GM21737 (cell line): ENCODE results near the gene ASZ1.
"Not testable (repeated sequence)": the region's sequence is repeated elsewhere in the genome, so short reads cannot be mapped to it uniquely, and the experiment has no call there.

Experiments used
- ATAC-seq: cut with Tn5 transposase; IDR thresholded peaks from one replicate; pipeline ENCODE4 v1.9.1; 2021; ENCODE audit warnings: mild to moderate bottlenecking, moderate library complexity; ENCODE audit not compliant: unreplicated experiment

ASZ1 gene

GRCh38 chr7:117427258-117427701 lies at the start of gene ASZ1:
ASZ1 (minus strand) TSS chr7:117427493; CDS start chr7:117427460, 33 bp downstream.
- ATAC-seq: no peak

DNA sequence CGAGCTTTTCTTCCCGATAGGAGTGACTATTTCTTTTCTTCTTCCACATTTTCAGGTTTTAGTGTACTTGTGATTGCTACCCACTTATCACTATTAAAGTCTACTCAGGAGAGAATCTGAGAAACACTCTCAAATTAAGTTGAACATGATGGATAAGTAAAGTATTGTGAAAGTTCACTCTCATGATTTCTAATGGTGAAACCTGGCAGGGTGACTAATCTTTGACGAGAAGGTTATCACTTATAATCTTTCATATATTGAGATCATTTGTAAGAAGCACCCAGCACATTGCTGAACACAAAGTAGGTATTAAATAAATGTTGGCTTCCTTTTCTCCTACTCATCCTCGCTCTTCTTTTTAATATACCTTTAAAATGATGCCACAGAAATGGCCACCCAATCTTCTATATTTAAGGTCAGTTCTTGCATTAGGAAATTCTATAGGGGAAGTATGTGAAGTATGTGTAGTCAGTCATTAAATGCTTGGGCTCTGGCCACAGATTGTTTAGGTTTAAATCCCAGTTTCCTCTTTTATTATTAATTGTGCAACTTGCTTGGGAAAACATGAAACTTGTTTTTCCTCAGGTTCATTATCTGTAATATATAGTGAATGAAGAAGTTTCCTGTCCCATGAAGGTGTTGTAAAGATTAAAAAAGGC lies 49.4 kb upstream of the ASZ1 start:
- no peak for ATAC-seq

- no peak for ATAC-seq
Observed at GRCh38 chr7:117472335-117472734, 45.0 kb upstream of the ASZ1 start.

- no peak for ATAC-seq
Observed at GRCh38 chr7:117470777-117471176, 43.5 kb upstream of the ASZ1 start.

DNA sequence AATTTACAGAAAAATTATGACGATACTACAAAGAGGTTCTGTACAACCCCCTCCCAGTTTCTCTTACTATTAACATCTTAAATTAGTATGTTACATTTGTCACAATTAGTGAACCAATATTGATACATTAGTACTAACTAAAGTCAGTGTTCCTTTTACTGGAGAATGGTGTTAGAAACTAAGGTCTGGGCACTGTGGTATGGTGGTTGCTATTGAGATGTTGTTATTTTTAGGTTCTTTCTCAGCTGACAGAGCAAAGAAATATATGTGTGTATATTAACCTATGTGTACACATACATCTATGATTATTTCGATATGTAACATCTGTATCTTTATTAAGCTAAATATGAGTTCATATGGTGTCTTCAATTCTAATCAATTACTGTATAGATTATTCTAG lies 40.9 kb upstream of the ASZ1 start:
- no peak for ATAC-seq

GRCh38 chr7:117460815-117461214 lies 33.5 kb upstream of the ASZ1 start:
- ATAC-seq: not testable (repeated sequence)

- no peak for ATAC-seq
Observed at GRCh38 chr7:117459735-117460134, 32.4 kb upstream of the ASZ1 start.

DNA sequence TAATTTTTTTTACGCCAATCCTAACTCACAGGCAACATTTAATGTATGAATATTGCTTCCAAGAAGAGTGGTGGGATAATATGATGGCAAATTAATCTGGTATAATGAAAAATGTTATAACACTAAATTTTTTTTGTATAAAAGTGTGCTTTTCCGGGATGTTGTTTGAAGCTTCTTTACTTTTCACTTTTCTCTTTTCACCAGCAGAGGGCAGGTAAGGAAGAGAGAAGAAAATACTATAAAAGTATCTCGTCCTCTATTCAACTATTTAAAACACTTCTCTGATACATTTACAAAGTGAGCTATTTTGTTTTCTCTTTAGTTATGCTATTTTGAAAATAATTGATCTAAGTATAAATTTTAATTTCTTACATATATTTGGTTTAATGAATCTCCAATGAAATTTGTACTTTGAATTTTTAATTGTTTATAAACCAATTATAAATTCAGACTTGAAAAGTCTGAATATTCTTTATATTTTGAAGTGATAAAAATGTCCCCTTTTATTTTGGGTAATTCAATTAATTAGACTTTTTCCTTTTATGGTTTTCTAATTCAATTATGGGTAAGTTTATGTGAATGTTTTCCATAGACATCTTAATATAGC lies 31.8 kb upstream of the ASZ1 start:
- ATAC-seq: no peak

- no peak for ATAC-seq
Observed at GRCh38 chr7:117448655-117449054, 21.4 kb upstream of the ASZ1 start.

DNA sequence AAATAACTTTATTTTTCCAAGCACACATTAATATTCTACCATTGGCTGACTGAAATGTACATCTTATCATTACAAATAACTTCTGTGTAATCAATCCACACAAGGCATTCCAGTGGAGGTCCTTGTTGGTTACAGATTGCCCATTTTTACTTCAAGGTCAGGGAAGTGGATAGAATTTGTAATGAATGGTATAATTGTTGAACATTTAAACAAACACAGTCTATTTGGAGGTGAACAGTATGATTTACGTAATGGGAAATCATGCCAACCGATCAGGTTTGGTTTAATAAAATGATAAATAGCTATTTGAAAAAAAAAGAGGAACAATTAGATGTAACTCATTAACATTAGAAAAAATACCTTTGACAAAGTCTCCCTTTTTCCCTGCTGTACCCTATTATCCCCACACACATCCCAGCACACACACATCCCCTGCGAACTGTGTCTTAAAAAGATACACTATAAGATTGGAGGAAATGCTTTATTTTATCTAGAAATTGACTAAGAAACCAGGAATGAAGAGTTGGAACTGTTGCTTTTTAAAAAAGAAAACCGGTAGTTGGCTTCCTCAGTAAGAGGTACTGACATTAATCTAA lies 19.0 kb upstream of the ASZ1 start:
- ATAC-seq: no peak

GRCh38 chr7:117445206-117445605 lies 17.9 kb upstream of the ASZ1 start:
- no peak for ATAC-seq

GRCh38 chr7:117444646-117445045 lies 17.4 kb upstream of the ASZ1 start:
- no peak for ATAC-seq

DNA sequence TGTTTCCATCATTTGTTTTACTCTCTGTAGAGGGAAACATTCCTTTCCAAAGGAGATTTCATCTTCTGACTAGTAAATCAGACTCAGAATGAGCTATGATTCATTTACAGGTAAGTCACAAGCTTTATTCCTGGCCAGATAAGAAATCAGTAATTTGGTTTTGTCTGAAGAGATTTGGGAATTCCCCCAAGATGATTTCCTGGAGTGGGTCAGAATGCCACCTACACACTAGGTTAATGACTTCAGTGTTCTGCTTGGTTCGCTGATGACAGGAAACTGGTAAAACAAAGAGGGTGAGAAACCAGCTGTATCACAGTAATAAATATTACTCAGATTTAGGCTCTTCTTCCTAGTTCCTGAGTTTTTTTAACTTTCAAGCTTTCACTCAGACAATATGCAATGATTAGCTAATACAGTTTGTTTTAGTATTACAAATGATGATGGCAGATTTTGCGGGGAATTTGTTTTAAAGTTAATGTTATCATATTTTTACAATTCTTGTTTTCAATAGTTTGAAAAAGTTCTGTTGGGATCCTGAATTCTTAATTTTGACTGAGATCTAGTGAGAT lies 8.3 kb upstream of the ASZ1 start:
- peak; percentile 96 for ATAC-seq

- ATAC-seq: no peak
Observed at GRCh38 chr7:117424090-117424829, 3.0 kb downstream of the ASZ1 start.

DNA sequence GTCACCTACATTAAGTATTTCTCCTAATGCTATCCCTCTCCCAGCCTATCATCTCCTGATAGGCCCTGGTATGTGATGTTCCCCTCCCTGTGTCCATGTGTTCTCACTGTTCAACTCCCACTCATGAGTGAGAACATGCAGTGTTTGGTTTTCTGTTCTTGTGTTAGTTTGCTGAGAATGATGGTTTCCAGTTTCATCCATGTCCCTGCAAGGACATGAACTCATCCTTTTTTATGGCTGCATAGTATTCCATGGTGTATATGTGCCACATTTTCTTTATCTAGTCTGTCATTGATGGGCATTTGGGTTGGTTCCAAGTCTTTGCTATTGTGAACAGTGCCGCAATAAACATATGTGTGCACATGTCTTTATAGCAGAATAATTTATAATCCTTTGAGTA lies 12.7 kb downstream of the ASZ1 start:
- not testable (repeated sequence) for ATAC-seq

GRCh38 chr7:117412946-117413559 lies 14.2 kb downstream of the ASZ1 start:
- ATAC-seq: no peak

GRCh38 chr7:117412390-117412789 lies 14.9 kb downstream of the ASZ1 start:
- no peak for ATAC-seq

GRCh38 chr7:117411539-117411938 lies 15.8 kb downstream of the ASZ1 start:
- ATAC-seq: no peak

DNA sequence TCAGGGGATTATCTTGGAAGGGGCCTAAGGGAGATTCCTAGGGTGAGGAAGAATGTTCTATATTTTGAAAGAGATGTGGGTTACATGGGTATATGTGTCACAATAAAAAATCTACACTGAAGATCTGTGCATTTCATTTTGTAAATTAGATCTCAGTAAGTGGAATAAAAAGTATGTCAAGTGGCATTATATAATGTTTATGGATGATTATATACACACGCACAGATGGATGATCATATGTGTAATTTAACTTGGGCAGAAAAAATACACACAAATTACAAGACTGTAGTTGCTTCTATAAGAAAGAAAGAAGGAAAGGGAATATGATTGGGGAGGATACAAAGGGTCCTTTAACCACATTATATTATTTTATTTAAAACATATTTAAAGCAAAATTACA lies 18.5 kb downstream of the ASZ1 start:
- ATAC-seq: no peak

DNA sequence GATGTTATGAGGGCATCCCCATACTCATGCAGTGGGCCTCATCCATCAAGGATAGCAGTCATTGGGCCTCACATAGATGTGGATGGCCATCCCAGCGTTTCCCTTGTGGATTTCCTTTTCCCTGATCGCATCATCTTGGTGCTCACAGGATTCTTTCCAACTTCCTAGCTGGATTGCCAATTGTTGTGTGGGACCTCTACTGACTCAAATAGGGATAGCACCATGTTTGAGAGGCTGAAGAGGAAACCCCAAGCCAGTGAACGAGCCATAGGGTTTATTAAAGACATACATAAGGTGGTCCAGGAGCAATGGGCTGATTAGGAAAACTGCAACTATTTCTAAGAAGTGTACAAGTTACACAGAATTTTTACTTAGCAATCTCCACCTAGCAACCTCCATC lies 21.8 kb downstream of the ASZ1 start:
- no peak for ATAC-seq

DNA sequence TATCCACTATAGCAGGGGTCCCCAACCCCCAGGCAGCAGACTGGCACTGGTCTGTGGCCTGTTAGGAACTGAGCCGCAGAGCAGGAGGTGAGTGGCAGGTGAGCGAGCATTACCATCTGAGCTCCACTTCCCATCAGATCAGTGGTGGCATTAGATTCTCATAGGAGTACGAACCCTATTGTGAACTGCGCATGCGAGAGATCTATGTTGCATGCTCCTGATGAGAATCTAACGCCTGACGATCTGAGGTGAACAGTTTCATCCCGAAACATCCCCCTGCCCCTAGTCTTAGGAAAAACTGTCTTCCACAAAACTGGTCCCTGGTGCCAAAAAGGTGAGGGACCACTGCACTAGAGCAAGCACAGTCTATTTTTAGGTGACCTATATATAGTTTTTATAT lies 23.6 kb downstream of the ASZ1 start:
- ATAC-seq: no peak
